RPMI8226 (cell line): ENCODE data around the gene HDDC3.
"Not testable (repeated sequence)": the region's sequence is repeated elsewhere in the genome, so short reads cannot be mapped to it uniquely, and the experiment has no call there.

ENCODE experiments used
- DNase-seq: peaks from one replicate; pipeline ENCODE4 v3.0.0-alpha.2; 2015

The HDDC3 gene

GRCh38 chr15:90929246-90930019 is 2.9 kb downstream of the HDDC3 start:
- peak; percentile 18 for DNase-seq

GRCh38 chr15:90928106-90928505 is 4.2 kb downstream of the HDDC3 start:
- DNase-seq = not testable (repeated sequence)

- not testable (repeated sequence) for DNase-seq
Measured at GRCh38 chr15:90926766-90927165, 5.6 kb downstream of the HDDC3 start.

- no peak for DNase-seq
Measured at GRCh38 chr15:90924375-90924774, 8.0 kb downstream of the HDDC3 start.

GRCh38 chr15:90922712-90923322 is 9.5 kb downstream of the HDDC3 start:
- DNase-seq = peak; percentile 36

- no peak for DNase-seq
Measured at GRCh38 chr15:90921887-90922286, 10.5 kb downstream of the HDDC3 start.

- no peak for DNase-seq
Measured at GRCh38 chr15:90918835-90919234, 13.5 kb downstream of the HDDC3 start.

GRCh38 chr15:90918034-90918788 is 14.1 kb downstream of the HDDC3 start:
- DNase-seq = no peak

GRCh38 chr15:90917569-90917968 is 14.8 kb downstream of the HDDC3 start:
- no peak for DNase-seq

GRCh38 chr15:90916461-90916860 is 15.9 kb downstream of the HDDC3 start:
- DNase-seq = no peak

- DNase-seq = no peak
Measured at GRCh38 chr15:90915808-90916440, 16.4 kb downstream of the HDDC3 start.

GRCh38 chr15:90915216-90915807 is 17.0 kb downstream of the HDDC3 start:
- no peak for DNase-seq

- DNase-seq = no peak
Measured at GRCh38 chr15:90914305-90915080, 17.9 kb downstream of the HDDC3 start.

- DNase-seq = no peak
Measured at GRCh38 chr15:90913398-90913944, 18.9 kb downstream of the HDDC3 start.

GRCh38 chr15:90912770-90913075 is 19.6 kb downstream of the HDDC3 start:
- no peak for DNase-seq

GRCh38 chr15:90911906-90912769 is 20.2 kb downstream of the HDDC3 start:
- no peak for DNase-seq

GRCh38 chr15:90911302-90911623 is 21.1 kb downstream of the HDDC3 start:
- no peak for DNase-seq

GRCh38 chr15:90910441-90911301 is 21.7 kb downstream of the HDDC3 start:
- DNase-seq = no peak

GRCh38 chr15:90909976-90910375 is 22.4 kb downstream of the HDDC3 start:
- DNase-seq = no peak

GRCh38 chr15:90909449-90909848 is 22.9 kb downstream of the HDDC3 start:
- not testable (repeated sequence) for DNase-seq
